NCI-H2171 treated with DMSO at 0.1 percent for 48 hours (cell line): Measurements from ENCODE around the gene DNAJC27.

Experiments used
- DNase-seq: peaks from one replicate; lab custom pipeline; 2025; lab: John Stamatoyannopoulos, UW

DNAJC27 gene

DNA sequence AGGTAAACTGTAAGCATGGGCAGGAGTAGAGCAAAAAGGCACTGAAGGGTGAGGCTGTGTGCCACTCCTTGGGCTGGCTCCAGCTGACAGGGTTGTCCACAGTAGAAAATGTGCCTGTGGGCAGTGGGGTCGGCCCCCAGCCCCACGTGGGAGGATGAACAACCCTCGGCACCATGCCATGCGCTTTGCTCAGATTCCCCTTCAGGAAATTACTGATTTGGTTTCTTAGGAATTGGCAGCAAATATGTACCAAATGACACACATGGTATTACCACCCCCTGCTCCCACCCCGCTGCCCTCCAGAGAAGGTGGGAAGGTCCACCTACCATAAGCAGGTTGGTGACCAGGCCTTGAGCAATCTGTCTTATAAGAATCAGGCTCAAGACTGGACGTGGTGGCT is 65.3 kb downstream of the DNAJC27 start:
- DNase-seq: no peak

DNA sequence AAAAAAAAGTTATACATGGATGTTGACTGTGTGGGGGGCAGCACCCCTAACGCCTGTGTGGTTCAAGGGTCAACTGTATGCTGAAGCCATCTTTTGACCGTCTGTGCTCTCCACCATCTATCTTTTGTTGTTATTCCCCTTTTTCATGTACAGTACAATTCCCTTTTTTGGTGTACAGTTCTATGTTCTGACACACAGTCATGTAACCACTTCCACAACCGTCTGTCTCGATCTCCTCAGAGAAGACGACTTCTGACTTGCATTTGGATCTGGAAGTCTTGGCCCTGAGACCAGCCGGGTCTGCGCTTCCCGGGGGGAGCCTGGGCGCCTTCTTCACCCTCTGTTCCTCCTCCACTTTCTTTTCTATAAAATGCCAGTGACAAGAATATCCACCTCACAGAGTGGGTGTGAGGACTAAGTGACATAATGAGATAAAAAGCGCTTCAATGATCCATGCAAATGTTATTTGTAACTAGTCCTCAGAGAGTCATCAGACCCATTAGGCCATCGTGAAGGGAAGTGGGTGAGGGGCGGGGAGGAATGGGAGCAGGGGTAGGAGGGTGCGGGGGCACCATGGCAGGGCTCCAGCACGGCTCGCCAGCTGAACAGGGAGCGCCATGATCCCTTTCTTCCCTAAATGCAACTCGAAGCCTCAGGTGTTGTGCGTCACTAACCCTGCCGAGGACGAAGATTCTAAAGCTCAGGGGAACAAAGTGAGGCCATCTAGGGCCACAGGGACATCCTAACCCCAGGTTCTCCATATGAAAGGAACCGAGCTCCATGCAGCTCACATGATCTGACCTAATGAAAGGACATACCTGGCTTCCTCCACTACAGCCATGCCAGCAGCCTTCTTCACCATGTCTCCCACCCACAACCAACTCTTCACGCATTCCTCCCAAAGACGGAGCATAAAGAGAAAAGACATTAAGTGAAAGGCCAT is 68.3 kb downstream of the DNAJC27 start:
- no peak for DNase-seq

DNA sequence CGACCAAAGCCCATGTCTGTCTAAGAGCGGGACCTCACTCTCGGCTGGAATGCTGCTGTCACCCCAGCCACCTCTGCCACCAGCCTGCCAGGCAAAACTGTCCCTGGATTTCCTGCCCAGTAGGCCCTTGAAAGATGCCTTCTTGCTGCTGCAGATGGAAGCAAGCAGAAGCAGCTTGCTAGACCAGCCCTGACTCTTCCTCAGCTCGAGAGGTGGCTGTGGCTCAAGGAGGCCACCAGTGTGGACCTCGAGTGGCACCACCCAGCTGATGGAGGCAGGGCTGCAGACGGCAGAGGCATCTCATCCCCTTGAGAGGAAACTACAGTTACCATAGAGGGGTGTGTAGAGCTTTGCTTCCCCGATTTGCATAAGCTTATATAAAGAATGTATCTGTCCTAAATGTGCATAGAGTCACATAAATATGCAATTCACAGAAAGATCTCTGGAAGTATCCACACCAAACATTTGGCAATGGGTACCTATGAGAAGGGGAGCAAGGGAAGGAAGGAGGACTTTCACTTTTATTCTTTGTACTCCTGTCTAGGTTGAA is 72.3 kb downstream of the DNAJC27 start:
- no peak for DNase-seq

GRCh38 chr2:24898122-24899109 is 73.3 kb downstream of the DNAJC27 start:
- no peak for DNase-seq

DNA sequence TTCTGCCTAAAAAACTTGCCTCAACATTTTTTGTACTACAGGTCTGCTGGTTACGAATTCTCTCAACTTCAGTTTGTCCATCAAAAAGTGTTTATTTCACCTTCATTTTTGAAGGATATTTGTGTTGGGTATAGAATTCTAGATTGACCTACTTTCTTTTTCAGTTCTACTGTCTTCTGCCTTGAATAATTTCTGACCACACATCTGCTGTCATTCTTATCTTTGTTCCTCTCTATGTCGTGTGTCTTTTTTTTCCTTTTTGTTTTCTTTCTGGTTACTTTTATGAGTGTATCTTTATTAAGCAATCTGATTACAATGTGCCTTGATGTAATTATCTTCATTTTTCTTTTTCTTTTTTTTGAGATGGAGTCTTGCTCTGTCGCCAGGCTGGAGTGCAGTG is 77.0 kb downstream of the DNAJC27 start:
- DNase-seq: peak; percentile 20

GRCh38 chr2:24893934-24894333 is 77.8 kb downstream of the DNAJC27 start:
- DNase-seq: no peak
